ENCODE results near the gene ERVW-1.

Gene ERVW-1

DNA sequence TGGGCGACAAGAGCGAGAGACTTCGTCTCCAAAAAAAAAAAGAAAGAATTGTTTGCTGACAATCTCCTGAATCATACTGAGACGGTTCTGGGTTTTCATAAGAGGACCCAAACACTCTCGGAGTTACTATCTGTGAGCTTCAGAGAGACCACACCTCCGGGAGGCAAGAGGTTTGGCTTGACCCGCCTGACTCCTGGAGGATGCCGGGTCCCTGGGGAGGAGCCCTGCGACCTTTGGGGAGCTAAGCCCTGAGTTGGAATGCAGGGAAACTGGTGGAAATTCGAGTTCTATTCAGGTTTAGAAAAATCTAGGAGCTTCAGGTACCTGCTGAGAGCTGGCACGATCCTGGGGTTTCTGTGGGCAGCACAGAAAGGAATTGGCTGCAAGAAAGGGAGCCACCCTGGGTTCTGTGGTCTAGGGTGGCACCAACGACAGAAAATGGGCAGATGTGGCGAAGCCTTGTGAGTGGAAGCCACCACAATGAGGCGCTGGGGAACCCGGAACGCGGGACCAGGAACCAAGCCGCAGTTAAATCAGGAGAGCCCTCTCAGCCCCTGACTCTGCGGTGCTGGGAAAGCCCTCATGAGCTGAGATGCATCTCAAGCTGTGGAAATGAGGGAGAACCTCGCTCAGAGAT, 52.3 kb downstream of the ERVW-1 start:
- Histone ChIP-seq H4K20me1 (ENCODE audit: insufficient read depth, low read length) (no peaks in the 10 kb centered on the region), H3K4me1 (ENCODE audit: insufficient read depth, low read length, severe bottlenecking) (peaks cover 37% of the 10 kb centered on the region), H3K9me2 (ENCODE audit: low read depth, low read length) (no peaks in the 10 kb centered on the region), H3K27me3 (ENCODE audit: insufficient read depth, low read length) (no peaks in the 10 kb centered on the region), H3F3A (ENCODE audit: insufficient read depth, low read length) (no peaks in the 10 kb centered on the region), H3K9ac (ENCODE audit: low read length) (peak overlapping the region; percentile 31; the same call in 1 of the 2 replicates), H3K79me2 (ENCODE audit: insufficient read depth, low read length) (no peaks in the 10 kb centered on the region), H3K36me3 (ENCODE audit: insufficient read depth, low read length) (no peaks in the 10 kb centered on the region), H3K9me3 (ENCODE audit: low read length) (no peaks in the 10 kb centered on the region), H3K4me2 (ENCODE audit: low read length) (peak overlapping the region; percentile 79), H3K27ac (ENCODE audit: low read depth, low read length, poor library complexity, severe bottlenecking) (no peak overlapping the region), H2AFZ (ENCODE audit: low read length) (peak overlapping the region; percentile 61), H3K4me3 (ENCODE audit: low read depth, low read length, poor library complexity, severe bottlenecking) (peak overlapping the region; percentile 54)
- TF ChIP-seq, protein P1, sequence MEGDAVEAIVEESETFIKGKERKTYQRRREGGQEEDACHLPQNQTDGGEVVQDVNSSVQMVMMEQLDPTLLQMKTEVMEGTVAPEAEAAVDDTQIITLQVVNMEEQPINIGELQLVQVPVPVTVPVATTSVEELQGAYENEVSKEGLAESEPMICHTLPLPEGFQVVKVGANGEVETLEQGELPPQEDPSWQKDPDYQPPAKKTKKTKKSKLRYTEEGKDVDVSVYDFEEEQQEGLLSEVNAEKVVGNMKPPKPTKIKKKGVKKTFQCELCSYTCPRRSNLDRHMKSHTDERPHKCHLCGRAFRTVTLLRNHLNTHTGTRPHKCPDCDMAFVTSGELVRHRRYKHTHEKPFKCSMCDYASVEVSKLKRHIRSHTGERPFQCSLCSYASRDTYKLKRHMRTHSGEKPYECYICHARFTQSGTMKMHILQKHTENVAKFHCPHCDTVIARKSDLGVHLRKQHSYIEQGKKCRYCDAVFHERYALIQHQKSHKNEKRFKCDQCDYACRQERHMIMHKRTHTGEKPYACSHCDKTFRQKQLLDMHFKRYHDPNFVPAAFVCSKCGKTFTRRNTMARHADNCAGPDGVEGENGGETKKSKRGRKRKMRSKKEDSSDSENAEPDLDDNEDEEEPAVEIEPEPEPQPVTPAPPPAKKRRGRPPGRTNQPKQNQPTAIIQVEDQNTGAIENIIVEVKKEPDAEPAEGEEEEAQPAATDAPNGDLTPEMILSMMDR (IDR thresholded peaks at IDR 0.05; ENCODE audit: low read length), result peak; percentile 51
- TF ChIP-seq EZH2 (IDR thresholded peaks at IDR 0.05; ENCODE audit: borderline replicate concordance, low read length), result no peak

DNA sequence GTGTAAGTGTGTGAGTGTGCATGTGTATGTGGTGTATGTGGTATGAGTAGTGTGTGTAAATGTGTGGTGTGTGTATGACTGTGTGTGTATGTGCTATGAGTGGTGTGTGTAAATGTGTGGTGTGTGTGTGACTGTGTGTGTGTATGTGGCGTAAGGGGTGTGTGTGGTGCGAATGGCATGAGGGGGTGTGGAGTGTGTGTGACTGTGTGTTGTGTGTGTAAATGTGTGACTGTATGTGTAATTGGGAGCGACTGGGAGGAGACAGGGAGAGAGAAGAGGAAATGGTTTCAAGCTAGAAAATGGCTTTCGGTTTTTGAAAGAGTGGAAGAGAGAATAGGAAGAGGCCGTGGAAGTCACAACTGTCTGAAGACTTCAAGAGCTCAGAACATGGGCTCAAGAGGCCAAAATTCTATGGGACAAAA, 54.0 kb downstream of the ERVW-1 start:
- no peak overlapping the region for H3K4me2 ChIP-seq (ENCODE audit: low read length)
- no peaks in the 10 kb centered on the region for H3K9me2 ChIP-seq (ENCODE audit: low read depth, low read length)
- no peaks in the 10 kb centered on the region for H3F3A ChIP-seq (ENCODE audit: insufficient read depth, low read length)
- H3K36me3 ChIP-seq (ENCODE audit: insufficient read depth, low read length), result no peaks in the 10 kb centered on the region
- peak overlapping the region; percentile 66; the same call in 1 of the 2 replicates for H2AFZ ChIP-seq (ENCODE audit: low read length)
- no peak overlapping the region for H3K27ac ChIP-seq (ENCODE audit: low read depth, low read length, poor library complexity, severe bottlenecking)
- TF ChIP-seq, protein P1 (IDR thresholded peaks at IDR 0.05; ENCODE audit: low read length), result no peak
- no peak for TF ChIP-seq EZH2 (IDR thresholded peaks at IDR 0.05; ENCODE audit: borderline replicate concordance, low read length)
- H3K9me3 ChIP-seq (ENCODE audit: low read length), result no peaks in the 10 kb centered on the region
- H4K20me1 ChIP-seq (ENCODE audit: insufficient read depth, low read length), result no peaks in the 10 kb centered on the region
- H3K27me3 ChIP-seq (ENCODE audit: insufficient read depth, low read length), result no peaks in the 10 kb centered on the region
- no peak overlapping the region for H3K4me3 ChIP-seq (ENCODE audit: low read depth, low read length, poor library complexity, severe bottlenecking)
- no peak overlapping the region for H3K9ac ChIP-seq (ENCODE audit: low read length)
- no peaks in the 10 kb centered on the region for H3K79me2 ChIP-seq (ENCODE audit: insufficient read depth, low read length)
- peaks cover 37% of the 10 kb centered on the region for H3K4me1 ChIP-seq (ENCODE audit: insufficient read depth, low read length, severe bottlenecking)

DNA sequence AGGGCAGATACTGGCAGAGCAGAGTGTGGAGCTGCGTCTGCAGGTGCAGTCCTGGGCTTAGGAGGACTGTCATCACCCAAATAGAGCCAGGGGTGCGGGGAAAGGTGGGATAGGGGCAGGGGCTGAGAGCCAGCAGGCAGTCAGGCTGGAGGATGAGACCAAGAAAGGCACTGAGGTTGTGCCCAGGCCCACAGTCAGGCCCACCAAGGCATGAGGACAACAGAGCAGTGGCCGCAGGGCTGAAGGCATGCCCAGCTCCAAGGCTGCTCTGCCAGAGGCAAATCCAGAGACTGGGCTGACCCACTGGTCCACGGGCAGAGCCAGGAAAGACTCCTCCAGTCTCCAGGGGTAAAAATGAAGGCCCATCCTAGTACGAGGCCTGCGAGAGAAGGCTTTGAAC, 54.8 kb downstream of the ERVW-1 start:
- no peak overlapping the region for H2AFZ ChIP-seq (ENCODE audit: low read length)
- TF ChIP-seq, protein P1 (IDR thresholded peaks at IDR 0.05; ENCODE audit: low read length), result no peak
- TF ChIP-seq EZH2 (IDR thresholded peaks at IDR 0.05; ENCODE audit: borderline replicate concordance, low read length), result no peak

More for the DNA sequence above, 54.8 kb downstream of the ERVW-1 start:
- no peaks in the 10 kb centered on the region for H3K36me3 ChIP-seq (ENCODE audit: insufficient read depth, low read length)
- no peaks in the 10 kb centered on the region for H4K20me1 ChIP-seq (ENCODE audit: insufficient read depth, low read length)
- no peaks in the 10 kb centered on the region for H3K9me2 ChIP-seq (ENCODE audit: low read depth, low read length)
- no peak overlapping the region for H3K27ac ChIP-seq (ENCODE audit: low read depth, low read length, poor library complexity, severe bottlenecking)
- peaks cover 37% of the 10 kb centered on the region for H3K4me1 ChIP-seq (ENCODE audit: insufficient read depth, low read length, severe bottlenecking)
- H3K4me3 ChIP-seq (ENCODE audit: low read depth, low read length, poor library complexity, severe bottlenecking), result no peak overlapping the region
- no peaks in the 10 kb centered on the region for H3K9me3 ChIP-seq (ENCODE audit: low read length)
- H3K27me3 ChIP-seq (ENCODE audit: insufficient read depth, low read length), result no peaks in the 10 kb centered on the region
- no peak overlapping the region for H3K9ac ChIP-seq (ENCODE audit: low read length)
- no peaks in the 10 kb centered on the region for H3K79me2 ChIP-seq (ENCODE audit: insufficient read depth, low read length)
- no peaks in the 10 kb centered on the region for H3F3A ChIP-seq (ENCODE audit: insufficient read depth, low read length)
- no peak overlapping the region for H3K4me2 ChIP-seq (ENCODE audit: low read length)

Data from OCI-LY1 (cell line).